HCT116 (cell line): ENCODE measurements around the gene DNM3. TPM values are rescaled to one million over a fixed set of nuclear protein-coding genes. Genes with fewer than 3 reads are reported as not detected.

Experiments
- ATAC-seq: fragments of 200-7000 bp; cut with Tn5 transposase; 2 replicates; pipeline ENCODE4 v1.9.1; 2020; ENCODE audit warnings: mild to moderate bottlenecking, moderate library complexity
- BruUV-seq: library from RNA; stranded (reverse); fragments of 400-500 nt; replicated peaks from 2 replicates; lab custom pipeline; 2021; lab: Mats Ljungman, UMichigan
- CTCF ChIA-PET: fragments of 300-600 bp; sonication (Branson Sonifier 250); formaldehyde crosslinking; loops from one replicate; lab custom pipeline; 2021; ENCODE audit warnings: antibody characterized with exemption; lab: Charles Lee
- POLR2A ChIA-PET: fragments of 300-600, 350-600 bp; sonication (Branson Sonifier 250); formaldehyde crosslinking; loops from one replicate; lab custom pipeline; 2021; ENCODE audit warnings: antibody characterized with exemption; lab: Charles Lee
- RAD21 ChIA-PET, 2 experiments: fragments of 300-600 bp; sonication (Branson Sonifier 250); formaldehyde crosslinking; loops; one replicate each; lab custom pipeline; 2023; ENCODE audit warnings: low total read pairs in 2 of 2; ENCODE audit not compliant: uncharacterized antibody in 2 of 2, unreplicated experiment in 2 of 2, low non-redundant PET in 1 of 2; lab: Charles Lee
- DNase-seq: peaks from one replicate; pipeline ENCODE4 v3.0.0-alpha.2; 2010; ENCODE audit warnings: low read depth, low spot score
- H2AFZ ChIP-seq: fragments of 200-600 bp; shearing (Covaris generic), sonication (generic); 2 replicates; pipeline ENCODE4 v1.6.1; 2017; ENCODE audit warnings: low read depth, mixed run types, mixed read lengths, antibody characterized with exemption, low read length; ENCODE audit not compliant: poor library complexity, severe bottlenecking
- H3K27ac ChIP-seq: 2 replicates; pipeline ENCODE4 v1.5.1; 2012; ENCODE audit warnings: low read depth, low read length
- H3K27me3 ChIP-seq: fragments of 200-600 bp; sonication (generic); 2 replicates; pipeline ENCODE4 v1.6.1; 2016; ENCODE audit warnings: mixed run types, low read length, mixed read lengths; ENCODE audit not compliant: insufficient read depth
- H3K36me3 ChIP-seq, 2 experiments: fragments of 200-500 bp in 1 of 2; fragments of 200-600 bp in 1 of 2; sonication (Bioruptor generic) in 1 of 2; sonication (generic) in 1 of 2; 2 replicates each; pipeline versions ENCODE4 v1.5.1 to v1.6.1; 2014 to 2016; ENCODE audit warnings: low read length in 2 of 2, inconsistent platforms in 1 of 2, mixed read lengths in 1 of 2, mixed run types in 1 of 2; ENCODE audit not compliant: insufficient read depth in 2 of 2, control insufficient read depth in 1 of 2
- H3K4me1 ChIP-seq, 2 experiments: fragments of 200-600 bp in 1 of 2; sonication (generic) in 1 of 2; 2 replicates each; pipeline versions ENCODE4 v1.5.1 to v1.6.1; 2012 to 2017; ENCODE audit warnings: low read length in 2 of 2, inconsistent platforms in 1 of 2, mild to moderate bottlenecking in 1 of 2, mixed read lengths in 1 of 2, mixed run types in 1 of 2, moderate library complexity in 1 of 2; ENCODE audit not compliant: insufficient read depth in 2 of 2, control insufficient read depth in 1 of 2
- H3K4me2 ChIP-seq: fragments of 200-600 bp; sonication (generic); 2 replicates; pipeline ENCODE4 v1.6.1; 2017; ENCODE audit warnings: mixed run types, low read length, mixed read lengths
- H3K4me3 ChIP-seq, 2 experiments: fragments of 200-600 bp in 1 of 2; sonication (generic) in 1 of 2; replicated peaks in 1 of 2; 2 replicates each; pipeline ENCODE4 v1.5.1; 2011 to 2016; ENCODE audit warnings: low read length in 2 of 2, control low read depth in 1 of 2, low read depth in 1 of 2, mild to moderate bottlenecking in 1 of 2, mixed read lengths in 1 of 2, mixed run types in 1 of 2
- H3K79me2 ChIP-seq: fragments of 200-600 bp; sonication (generic); 2 replicates; pipeline ENCODE4 v1.6.1; 2017; ENCODE audit warnings: mild to moderate bottlenecking, mixed run types, low read length, moderate library complexity, mixed read lengths; ENCODE audit not compliant: insufficient read depth
- H3K9ac ChIP-seq: fragments of 200-600 bp; sonication (generic); 2 replicates; pipeline ENCODE4 v1.6.1; 2016; ENCODE audit warnings: low read length, mixed read lengths
- H3K9me2 ChIP-seq: fragments of 200-600 bp; sonication (generic), shearing (Covaris generic); 2 replicates; pipeline ENCODE4 v1.6.1; 2017; ENCODE audit warnings: mixed run types, mild to moderate bottlenecking, moderate library complexity; ENCODE audit not compliant: insufficient read depth
- H3K9me3 ChIP-seq, 2 experiments: fragments of 200-500 bp in 1 of 2; fragments of 200-600 bp in 1 of 2; sonication (Bioruptor generic) in 1 of 2; sonication (generic) in 1 of 2; 2 replicates each; pipeline ENCODE4 v1.6.1; 2014 to 2017; ENCODE audit warnings: low read length in 2 of 2, mixed read lengths in 2 of 2, inconsistent platforms in 1 of 2, low read depth in 1 of 2, mild to moderate bottlenecking in 1 of 2, mixed run types in 1 of 2, moderate library complexity in 1 of 2; ENCODE audit not compliant: control insufficient read depth in 1 of 2, insufficient read depth in 1 of 2
- H4K20me1 ChIP-seq: fragments of 200-600 bp; sonication (generic), shearing (Covaris generic); 2 replicates; pipeline ENCODE4 v1.6.1; 2017; ENCODE audit warnings: mixed run types, mild to moderate bottlenecking, moderate library complexity; ENCODE audit not compliant: insufficient read depth
- ELF1 ChIP-seq: IDR thresholded peaks from 2 replicates; pipeline ENCODE4 v1.6.1; 2012; ENCODE audit warnings: low read depth, borderline replicate concordance
- EZH2phosphoT487 ChIP-seq: fragments of 200-600 bp; IDR thresholded peaks from 2 replicates; pipeline ENCODE4 v1.6.1; 2018; ENCODE audit warnings: antibody characterized with exemption, borderline replicate concordance
- POLR2A ChIP-seq: IDR thresholded peaks from 2 replicates; pipeline ENCODE4 v1.7.0; 2011; ENCODE audit warnings: borderline replicate concordance; ENCODE audit not compliant: insufficient read depth, insufficient read length; ENCODE audit errors: extremely low read depth
- SP1 ChIP-seq: IDR thresholded peaks from 2 replicates; pipeline ENCODE4 v1.6.1; 2012; ENCODE audit warnings: low read depth
- ZFX ChIP-seq: fragments of 450-650 bp; IDR thresholded peaks from 2 replicates; pipeline ENCODE4 v1.6.1; 2017
- intact Hi-C: fragments of 100-400 bp; cut with micrococcal nuclease; formaldehyde crosslinking; loops from 2 replicates; pipeline ENCODE4 v1.10.0; 2022
- total RNA-seq: library from RNA; stranded (reverse); gene quantifications from one replicate; pipeline ENCODE4 v1.2.1, GENCODE V29; 2021; ENCODE audit not compliant: unreplicated experiment
- TF ChIP-seq, protein P1 (sequence below): IDR thresholded peaks from 2 replicates; pipeline ENCODE4 v1.6.1; 2012; ENCODE audit warnings: low read depth
- TF ChIP-seq, protein P2 (sequence below): IDR thresholded peaks from 2 replicates; pipeline ENCODE4 v1.6.1; 2012

The DNM3 gene
- total RNA-seq, 1 experiment from 2014 or later: 3.1 TPM

DNA sequence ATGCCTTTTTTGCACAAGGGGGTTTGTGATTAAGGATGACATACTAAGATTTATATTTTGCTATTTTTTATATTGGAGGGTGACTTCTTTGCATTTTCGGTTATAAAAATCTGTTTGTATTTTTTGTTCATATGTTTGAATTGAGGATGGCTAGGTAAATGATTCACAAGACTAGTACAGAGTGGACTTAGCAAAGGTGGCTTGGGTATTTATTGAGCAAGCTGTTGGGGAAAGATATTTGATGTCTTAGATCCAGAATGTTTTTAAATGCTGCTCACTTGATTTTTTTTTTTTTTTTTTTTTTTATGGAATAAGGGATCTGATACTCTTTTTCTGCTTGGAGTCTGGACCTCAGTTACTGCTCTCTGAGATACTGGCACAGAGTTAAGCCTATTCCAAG is 100.6 kb downstream of the DNM3 start:
- no peaks in the 10 kb centered on the region for H3K9me2 ChIP-seq
- ChIA-PET POLR2A (no interaction called here), CTCF (no interaction called here), RAD21 (no interaction called here)
- no peak overlapping the region for H3K9ac ChIP-seq
- no peaks in the 10 kb centered on the region for H3K79me2 ChIP-seq
- DNase-seq (no peak), ATAC-seq (no peak)
- H3K4me3 ChIP-seq: no peak overlapping the region
- no peaks in the 10 kb centered on the region for H3K9me3 ChIP-seq
- no peak for TF ChIP-seq POLR2A
- TF ChIP-seq ELF1: no peak
- TF ChIP-seq EZH2phosphoT487: no peak
- TF ChIP-seq, protein P1, sequence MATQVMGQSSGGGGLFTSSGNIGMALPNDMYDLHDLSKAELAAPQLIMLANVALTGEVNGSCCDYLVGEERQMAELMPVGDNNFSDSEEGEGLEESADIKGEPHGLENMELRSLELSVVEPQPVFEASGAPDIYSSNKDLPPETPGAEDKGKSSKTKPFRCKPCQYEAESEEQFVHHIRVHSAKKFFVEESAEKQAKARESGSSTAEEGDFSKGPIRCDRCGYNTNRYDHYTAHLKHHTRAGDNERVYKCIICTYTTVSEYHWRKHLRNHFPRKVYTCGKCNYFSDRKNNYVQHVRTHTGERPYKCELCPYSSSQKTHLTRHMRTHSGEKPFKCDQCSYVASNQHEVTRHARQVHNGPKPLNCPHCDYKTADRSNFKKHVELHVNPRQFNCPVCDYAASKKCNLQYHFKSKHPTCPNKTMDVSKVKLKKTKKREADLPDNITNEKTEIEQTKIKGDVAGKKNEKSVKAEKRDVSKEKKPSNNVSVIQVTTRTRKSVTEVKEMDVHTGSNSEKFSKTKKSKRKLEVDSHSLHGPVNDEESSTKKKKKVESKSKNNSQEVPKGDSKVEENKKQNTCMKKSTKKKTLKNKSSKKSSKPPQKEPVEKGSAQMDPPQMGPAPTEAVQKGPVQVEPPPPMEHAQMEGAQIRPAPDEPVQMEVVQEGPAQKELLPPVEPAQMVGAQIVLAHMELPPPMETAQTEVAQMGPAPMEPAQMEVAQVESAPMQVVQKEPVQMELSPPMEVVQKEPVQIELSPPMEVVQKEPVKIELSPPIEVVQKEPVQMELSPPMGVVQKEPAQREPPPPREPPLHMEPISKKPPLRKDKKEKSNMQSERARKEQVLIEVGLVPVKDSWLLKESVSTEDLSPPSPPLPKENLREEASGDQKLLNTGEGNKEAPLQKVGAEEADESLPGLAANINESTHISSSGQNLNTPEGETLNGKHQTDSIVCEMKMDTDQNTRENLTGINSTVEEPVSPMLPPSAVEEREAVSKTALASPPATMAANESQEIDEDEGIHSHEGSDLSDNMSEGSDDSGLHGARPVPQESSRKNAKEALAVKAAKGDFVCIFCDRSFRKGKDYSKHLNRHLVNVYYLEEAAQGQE: no peak
- TF ChIP-seq ZFX: no peak
- TF ChIP-seq SP1: no peak
- TF ChIP-seq, protein P2, sequence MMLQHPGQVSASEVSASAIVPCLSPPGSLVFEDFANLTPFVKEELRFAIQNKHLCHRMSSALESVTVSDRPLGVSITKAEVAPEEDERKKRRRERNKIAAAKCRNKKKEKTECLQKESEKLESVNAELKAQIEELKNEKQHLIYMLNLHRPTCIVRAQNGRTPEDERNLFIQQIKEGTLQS: no peak
- intact Hi-C loops: no loop called here
- H4K20me1 ChIP-seq: no peaks in the 10 kb centered on the region
- BruUV-seq: no TSS peak
- H3K4me2 ChIP-seq: no peak overlapping the region
- H3K4me1 ChIP-seq: no peaks in the 10 kb centered on the region
- H3K27me3 ChIP-seq: no peaks in the 10 kb centered on the region
- H2AFZ ChIP-seq: no peak overlapping the region
- H3K36me3 ChIP-seq: no peaks in the 10 kb centered on the region
- H3K27ac ChIP-seq: no peak overlapping the region
